ENCODE results near the gene KLHL30. TPM values are rescaled to one million over a fixed set of nuclear protein-coding genes. Genes with fewer than 3 reads are reported as not detected.
A peak's percentile ranks its signal among the peaks of the same experiment; 100 is the strongest.

The KLHL30 gene
- total RNA-seq, 2 experiments from 2014 or later: not detected

DNA sequence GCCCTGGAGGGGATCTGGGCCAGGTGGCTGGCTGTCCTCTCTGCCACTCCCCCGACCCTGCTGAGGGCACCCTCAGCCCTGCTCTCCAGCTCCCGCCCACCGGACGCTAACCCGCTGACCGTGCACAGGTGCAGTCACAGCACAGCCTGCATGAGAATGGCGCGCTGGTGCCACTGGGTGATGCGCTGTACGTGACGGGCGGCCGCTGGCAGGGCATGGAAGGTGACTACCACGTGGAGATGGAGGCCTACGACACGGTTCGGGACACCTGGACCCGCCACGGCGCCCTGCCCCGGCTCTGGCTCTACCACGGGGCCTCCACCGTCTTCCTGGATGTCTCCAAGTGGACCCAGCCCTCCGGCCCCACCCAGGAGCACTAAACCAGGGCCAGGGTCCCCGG is 12.2 kb downstream of the KLHL30 start:
- Mint-ChIP-seq H3K4me3 (no peak overlapping the region), H3K27ac (no peak overlapping the region), H3K27me3 (no peaks in the 10 kb centered on the region), H3K4me1 (no peaks in the 10 kb centered on the region), H3K9me3 (ENCODE audit: low read depth) (peaks cover 4% of the 10 kb centered on the region), H3K36me3 (ENCODE audit: low read depth) (no peaks in the 10 kb centered on the region)
- DNase-seq (no peak), ATAC-seq (no peak)
- CTCF ChIA-PET: no interaction called here
- POLR2A ChIA-PET: no interaction called here
- intact Hi-C loops (cut with DNase I, micrococcal nuclease): no loop called here

DNA sequence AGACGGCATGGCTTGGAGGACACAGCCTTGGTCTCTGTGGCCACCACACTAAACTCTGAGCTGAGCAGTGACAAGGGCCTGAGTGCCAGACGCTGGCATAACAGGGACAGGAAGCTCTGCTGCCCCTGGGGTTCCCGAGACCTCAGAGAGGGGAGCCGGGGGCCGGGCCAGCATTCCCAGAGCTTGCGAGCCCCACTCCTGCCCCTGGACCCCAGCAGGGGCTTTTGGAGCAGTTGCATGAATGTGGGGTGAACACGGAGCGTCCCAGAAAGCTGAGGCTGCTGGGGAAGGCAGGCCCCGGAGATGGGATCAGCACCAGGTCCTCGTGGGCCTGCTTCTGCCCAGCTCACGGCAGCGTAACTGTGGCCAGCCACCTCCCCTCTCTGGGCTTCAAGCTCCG is 12.7 kb downstream of the KLHL30 start:
- peaks cover 4% of the 10 kb centered on the region for H3K9me3 Mint-ChIP-seq (ENCODE audit: low read depth)
- ChIA-PET CTCF (no interaction called here), POLR2A (no interaction called here)
- H3K4me1 Mint-ChIP-seq: no peaks in the 10 kb centered on the region
- ATAC-seq: no peak
- no peaks in the 10 kb centered on the region for H3K36me3 Mint-ChIP-seq (ENCODE audit: low read depth)
- H3K27me3 Mint-ChIP-seq: no peaks in the 10 kb centered on the region
- intact Hi-C loops (cut with DNase I, micrococcal nuclease): no loop called here
- DNase-seq: no peak
- no peak overlapping the region for H3K27ac Mint-ChIP-seq
- H3K4me3 Mint-ChIP-seq: no peak overlapping the region

DNA sequence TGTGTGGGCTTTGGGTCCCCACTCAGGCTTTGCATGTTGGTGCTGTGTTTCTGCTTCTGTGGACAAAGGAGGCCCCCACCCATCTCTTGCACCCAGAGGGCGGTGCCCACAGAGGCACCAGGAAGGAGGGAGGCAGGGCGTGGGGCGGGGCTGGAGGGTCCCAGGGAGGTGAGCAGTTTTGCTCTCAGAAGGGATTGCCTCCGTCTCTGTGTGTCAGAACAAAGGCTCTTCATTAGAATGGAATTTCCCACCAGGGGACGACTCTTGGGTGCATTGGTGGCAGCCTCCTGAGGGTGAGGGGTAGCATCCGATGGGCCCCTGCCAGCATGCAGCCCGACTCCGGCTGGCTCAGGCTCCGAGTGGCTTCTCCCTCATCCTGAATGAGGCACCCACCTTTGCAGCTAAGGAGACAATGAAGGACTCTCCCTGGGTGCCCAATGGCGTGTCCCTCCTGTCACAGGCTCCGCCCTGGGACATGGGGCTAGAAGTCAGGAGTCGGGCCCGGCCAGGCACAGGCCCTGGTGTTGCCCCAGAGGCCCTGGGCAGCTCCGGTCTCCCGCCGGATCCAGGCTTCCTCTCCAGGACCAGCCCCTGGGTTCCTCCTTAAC is 13.3 kb downstream of the KLHL30 start:
- ChIA-PET POLR2A (interaction anchor here (0.7 kb wide), 1 partner anchor 11 kb away, joined by 3 read pairs; no protein-coding TSS in a partner anchor), CTCF (no interaction called here)
- Mint-ChIP-seq H3K36me3 (ENCODE audit: low read depth) (no peaks in the 10 kb centered on the region), H3K27me3 (no peaks in the 10 kb centered on the region), H3K27ac (no peak overlapping the region), H3K4me3 (no peak overlapping the region), H3K9me3 (ENCODE audit: low read depth) (peaks cover 4% of the 10 kb centered on the region), H3K4me1 (no peaks in the 10 kb centered on the region)
- no peak for DNase-seq
- no peak for ATAC-seq
- intact Hi-C loops (cut with DNase I, micrococcal nuclease): no loop called here

DNA sequence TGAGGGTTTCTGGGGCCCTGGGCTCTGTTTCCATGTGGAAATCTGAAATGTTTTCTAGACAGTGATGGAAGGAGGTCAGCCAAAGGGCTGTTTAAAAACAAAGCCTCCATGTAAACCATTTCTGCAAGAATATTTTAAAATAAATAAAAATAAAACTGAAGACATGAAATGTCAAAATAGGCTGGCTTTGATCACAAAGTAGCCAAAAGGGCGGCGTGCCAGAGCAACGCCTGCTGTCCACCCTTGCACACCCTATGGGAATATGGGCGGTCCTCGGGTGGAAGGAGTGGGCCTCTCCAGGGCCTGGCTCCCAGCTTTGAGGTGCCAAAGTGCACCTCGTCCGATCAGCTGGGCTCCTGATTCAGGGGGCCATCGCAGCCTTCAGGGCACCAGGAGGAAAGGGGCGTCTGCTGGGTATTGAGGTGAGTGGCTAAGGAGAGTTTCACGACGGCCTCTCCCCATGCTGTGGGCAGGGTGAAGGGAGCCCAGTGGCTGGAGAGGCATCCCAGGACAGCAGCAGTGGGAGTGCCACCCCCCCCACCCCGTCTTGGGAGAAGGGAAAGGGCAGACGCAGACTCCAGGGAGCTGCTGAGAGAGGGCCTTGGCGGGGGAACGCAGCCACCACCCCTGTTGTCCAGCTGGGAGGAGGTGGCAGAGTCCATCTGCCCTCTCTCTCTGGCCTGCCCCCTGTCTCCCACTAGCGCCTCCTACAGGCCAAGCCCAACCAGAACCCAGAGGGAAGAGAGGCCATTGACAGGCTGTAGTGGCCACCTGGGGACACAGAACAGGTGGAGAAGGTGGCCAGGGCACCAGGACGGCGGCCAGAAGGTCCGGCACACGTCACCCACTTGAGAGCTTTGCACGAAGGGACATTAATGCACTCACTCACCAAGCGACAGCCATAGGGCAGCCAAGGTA is 14.6 kb downstream of the KLHL30 start:
- H3K27me3 Mint-ChIP-seq: no peaks in the 10 kb centered on the region
- no peak overlapping the region for H3K4me3 Mint-ChIP-seq
- POLR2A ChIA-PET: no interaction called here
- DNase-seq: no peak
- ATAC-seq: no peak
- H3K9me3 Mint-ChIP-seq (ENCODE audit: low read depth): peaks cover 4% of the 10 kb centered on the region
- no peaks in the 10 kb centered on the region for H3K4me1 Mint-ChIP-seq
- no peak overlapping the region for H3K27ac Mint-ChIP-seq
- intact Hi-C loops (cut with DNase I, micrococcal nuclease): no loop called here
- H3K36me3 Mint-ChIP-seq (ENCODE audit: low read depth): no peaks in the 10 kb centered on the region
- CTCF ChIA-PET: interaction anchor here (0.5 to 0.6 kb wide), 2 partner anchors 210 to 372 kb away, joined by 3 read pairs; no protein-coding TSS in a partner anchor

DNA sequence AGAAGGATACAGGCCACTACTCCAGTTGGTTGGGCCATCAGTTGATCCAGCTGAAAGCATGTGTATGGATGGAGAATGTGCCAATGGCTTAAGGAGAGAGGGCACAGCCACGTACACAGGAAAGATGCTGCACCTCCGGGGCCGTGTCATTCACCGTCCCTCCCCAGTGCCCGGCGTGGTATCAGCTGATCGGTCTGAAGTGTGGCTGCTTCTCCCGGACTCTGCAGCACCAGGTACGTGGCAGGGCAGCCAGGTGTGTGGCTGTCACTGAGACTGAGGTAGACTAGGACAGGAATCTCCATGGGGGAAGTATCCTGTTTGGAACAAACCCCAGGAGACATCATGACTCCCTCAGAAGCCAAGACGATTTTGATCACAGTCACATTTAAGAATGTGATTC is 16.1 kb downstream of the KLHL30 start:
- ChIA-PET POLR2A (no interaction called here), CTCF (interaction anchor here (0.6 to 0.7 kb wide), 2 partner anchors 52 to 868 kb away, joined by 3 read pairs; no protein-coding TSS in a partner anchor)
- Mint-ChIP-seq H3K27me3 (peaks cover 4% of the 10 kb centered on the region), H3K36me3 (ENCODE audit: low read depth) (no peaks in the 10 kb centered on the region), H3K9me3 (ENCODE audit: low read depth) (peaks cover 4% of the 10 kb centered on the region), H3K4me3 (no peak overlapping the region), H3K27ac (no peak overlapping the region), H3K4me1 (peaks cover 4% of the 10 kb centered on the region)
- ATAC-seq: no peak
- no peak for DNase-seq
- intact Hi-C loops (cut with DNase I, micrococcal nuclease): no loop called here

DNA sequence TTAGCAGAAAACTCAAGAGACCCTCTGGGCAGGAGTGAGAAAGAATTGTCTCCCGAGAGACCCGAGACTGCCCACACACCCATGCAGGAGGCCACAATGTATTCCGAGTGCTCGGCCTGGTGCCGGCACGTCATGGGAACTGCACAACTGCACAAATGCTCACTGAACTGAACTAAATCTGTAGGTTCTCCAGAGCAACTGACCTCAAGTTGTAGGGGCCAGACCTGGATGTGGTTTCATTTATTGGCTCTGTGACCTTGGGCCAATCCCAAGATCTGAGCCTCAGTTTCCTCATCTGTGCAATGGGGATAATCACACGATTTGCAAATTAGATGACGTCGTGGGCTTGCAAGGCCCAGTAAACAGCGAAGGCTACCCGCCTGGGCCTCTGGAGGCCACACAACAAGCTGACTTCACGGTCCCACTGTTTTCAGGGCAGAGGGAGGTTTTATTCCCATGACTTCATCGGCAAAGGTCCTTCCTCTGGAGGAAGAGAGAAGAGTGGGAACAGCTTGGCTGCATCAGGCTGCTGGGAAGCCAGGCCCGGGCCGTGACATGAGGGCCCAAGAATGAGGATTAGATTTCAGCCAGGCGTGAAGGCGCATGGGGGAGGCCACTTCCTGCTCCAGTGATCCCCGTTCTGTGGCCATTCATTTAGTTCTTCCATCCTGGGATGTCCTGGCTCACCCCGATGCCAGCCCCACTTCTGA is 16.7 kb downstream of the KLHL30 start:
- no peak for ATAC-seq
- Mint-ChIP-seq H3K27ac (no peak overlapping the region), H3K27me3 (peaks cover 5% of the 10 kb centered on the region), H3K9me3 (ENCODE audit: low read depth) (peaks cover 4% of the 10 kb centered on the region), H3K4me3 (no peak overlapping the region), H3K36me3 (ENCODE audit: low read depth) (no peaks in the 10 kb centered on the region), H3K4me1 (peaks cover 5% of the 10 kb centered on the region)
- CTCF ChIA-PET: interaction anchor here (0.6 to 0.7 kb wide), 2 partner anchors 53 to 867 kb away, joined by 3 read pairs; no protein-coding TSS in a partner anchor
- no peak for DNase-seq
- POLR2A ChIA-PET: no interaction called here
- intact Hi-C loops (cut with DNase I, micrococcal nuclease): no loop called here

DNA sequence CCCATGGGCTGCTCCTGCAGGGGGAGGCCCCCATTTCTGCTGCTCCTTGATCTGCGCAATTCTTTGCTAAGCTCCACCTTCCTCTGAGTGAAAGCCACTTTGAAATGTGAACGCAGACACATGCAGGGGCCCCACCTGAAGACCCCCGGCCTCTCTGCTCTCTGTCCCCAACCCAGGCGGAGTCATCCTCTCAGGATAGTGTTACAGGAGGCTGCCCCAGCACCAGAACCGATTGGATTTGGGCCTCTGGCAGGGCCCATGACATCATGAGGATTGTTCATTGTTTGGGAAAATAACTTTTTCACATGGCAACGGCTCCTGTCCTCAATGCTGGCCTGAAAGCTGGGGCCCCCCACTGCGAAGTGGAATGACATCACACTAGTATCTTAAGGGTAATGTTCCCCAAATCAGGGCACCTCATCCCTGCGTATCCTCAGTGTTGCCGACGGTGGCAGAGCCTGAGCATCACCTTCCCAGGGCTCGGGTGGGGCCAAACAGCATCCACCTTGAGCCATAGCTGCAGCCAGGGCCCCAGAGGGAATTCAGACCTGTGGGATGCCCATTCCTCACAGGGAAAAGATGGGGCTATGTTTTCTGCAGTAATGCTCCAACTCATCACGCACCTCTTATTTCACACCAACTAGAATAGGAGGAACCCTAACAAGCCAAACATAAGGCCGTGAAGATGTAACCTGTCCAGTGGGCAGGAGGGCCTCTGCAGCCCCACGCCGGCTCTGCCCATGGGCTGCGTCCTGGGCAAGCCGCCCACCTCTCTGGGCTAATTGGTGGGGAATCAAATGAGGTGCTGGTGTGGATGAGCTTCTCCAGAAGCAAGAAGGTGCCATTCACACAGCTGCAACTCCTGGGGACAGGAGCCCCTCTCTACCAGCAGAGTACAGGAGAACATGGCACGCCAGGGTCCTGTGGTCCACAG is 17.6 kb downstream of the KLHL30 start:
- ATAC-seq: no peak
- no peak overlapping the region for H3K4me3 Mint-ChIP-seq
- intact Hi-C loops (cut with DNase I, micrococcal nuclease): no loop called here
- H3K27ac Mint-ChIP-seq: no peak overlapping the region
- peaks cover 5% of the 10 kb centered on the region for H3K4me1 Mint-ChIP-seq
- no peak for DNase-seq
- CTCF ChIA-PET: interaction anchor here (0.6 kb wide), 1 partner anchor 93 kb away, joined by 3 read pairs; no protein-coding TSS in a partner anchor
- H3K27me3 Mint-ChIP-seq: peaks cover 11% of the 10 kb centered on the region
- peaks cover 4% of the 10 kb centered on the region for H3K9me3 Mint-ChIP-seq (ENCODE audit: low read depth)
- POLR2A ChIA-PET: no interaction called here
- no peaks in the 10 kb centered on the region for H3K36me3 Mint-ChIP-seq (ENCODE audit: low read depth)

DNA sequence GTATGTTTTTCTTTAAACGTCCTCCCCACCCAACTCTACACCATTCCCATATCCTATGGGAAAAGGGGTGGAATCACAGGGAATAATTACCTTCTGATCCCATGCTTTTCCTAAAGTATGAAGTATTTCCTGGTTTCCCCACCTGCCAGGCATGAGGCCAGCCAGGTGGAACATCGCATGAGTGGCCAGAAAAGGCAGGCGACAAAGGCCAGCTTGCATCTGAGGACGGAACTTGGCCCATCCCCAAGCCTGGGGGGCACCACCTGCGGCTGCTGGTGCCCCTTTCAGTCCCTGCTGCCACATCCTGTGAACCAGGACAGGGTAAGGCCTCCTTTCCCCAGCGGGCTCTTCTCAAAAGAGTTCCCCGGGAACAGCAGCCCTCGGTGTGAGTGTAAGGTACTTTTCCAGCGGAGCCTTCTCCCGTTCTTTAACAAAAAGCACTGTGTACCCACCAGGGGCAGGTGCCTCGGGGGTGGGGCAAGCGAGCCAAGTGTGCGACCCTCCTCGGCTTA is 19.1 kb downstream of the KLHL30 start:
- Mint-ChIP-seq H3K9me3 (ENCODE audit: low read depth) (peaks cover 4% of the 10 kb centered on the region), H3K4me1 (peaks cover 5% of the 10 kb centered on the region), H3K27ac (no peak overlapping the region), H3K27me3 (peaks cover 12% of the 10 kb centered on the region), H3K4me3 (no peak overlapping the region), H3K36me3 (ENCODE audit: low read depth) (no peaks in the 10 kb centered on the region)
- intact Hi-C loops (cut with DNase I, micrococcal nuclease): loop anchor here in 1 of 2 experiments (1.0 kb wide), 1 partner anchor 46 kb away; the partner anchor contains the start of gene ILKAP
- CTCF ChIA-PET: interaction anchor here (0.7 kb wide), 1 partner anchor 81 kb away, joined by 3 read pairs; no protein-coding TSS in a partner anchor
- DNase-seq (no peak), ATAC-seq (no peak)
- POLR2A ChIA-PET: no interaction called here

DNA sequence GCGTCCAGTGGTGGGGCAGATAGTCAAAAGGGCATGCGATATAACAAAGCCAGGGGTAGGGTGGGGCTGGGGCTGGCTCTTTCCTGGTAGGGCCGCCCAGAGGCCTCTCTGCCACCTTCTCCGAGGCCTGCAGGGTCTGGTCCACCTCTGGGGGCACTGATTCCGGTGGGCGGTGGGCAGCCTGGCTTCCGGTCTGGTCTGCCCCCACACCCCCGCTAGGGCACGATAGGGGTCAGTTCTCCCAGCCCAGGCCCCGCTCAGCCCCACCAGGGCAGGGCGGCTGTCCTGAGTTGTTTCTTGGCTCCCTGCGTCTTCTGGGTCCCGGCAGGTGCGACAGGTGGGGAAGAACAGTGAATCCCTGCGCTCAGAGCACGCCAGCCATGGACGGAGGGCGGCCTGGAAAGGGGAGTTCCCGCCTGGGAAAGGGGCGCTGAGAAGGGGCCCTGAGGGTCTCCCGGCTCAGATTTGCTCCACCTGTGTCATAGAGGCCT is 19.6 kb downstream of the KLHL30 start:
- Mint-ChIP-seq H3K9me3 (ENCODE audit: low read depth) (peaks cover 4% of the 10 kb centered on the region), H3K27me3 (peaks cover 12% of the 10 kb centered on the region), H3K36me3 (ENCODE audit: low read depth) (no peaks in the 10 kb centered on the region), H3K27ac (no peak overlapping the region), H3K4me1 (peaks cover 5% of the 10 kb centered on the region), H3K4me3 (no peak overlapping the region)
- ATAC-seq: no peak
- no peak for DNase-seq
- CTCF ChIA-PET: interaction anchor here (0.7 kb wide), 1 partner anchor 81 kb away, joined by 3 read pairs; no protein-coding TSS in a partner anchor
- intact Hi-C loops (cut with DNase I, micrococcal nuclease): loop anchor here in 1 of 2 experiments (1.0 kb wide), 1 partner anchor 45 kb away; the partner anchor contains the start of gene ILKAP
- POLR2A ChIA-PET: no interaction called here

DNA sequence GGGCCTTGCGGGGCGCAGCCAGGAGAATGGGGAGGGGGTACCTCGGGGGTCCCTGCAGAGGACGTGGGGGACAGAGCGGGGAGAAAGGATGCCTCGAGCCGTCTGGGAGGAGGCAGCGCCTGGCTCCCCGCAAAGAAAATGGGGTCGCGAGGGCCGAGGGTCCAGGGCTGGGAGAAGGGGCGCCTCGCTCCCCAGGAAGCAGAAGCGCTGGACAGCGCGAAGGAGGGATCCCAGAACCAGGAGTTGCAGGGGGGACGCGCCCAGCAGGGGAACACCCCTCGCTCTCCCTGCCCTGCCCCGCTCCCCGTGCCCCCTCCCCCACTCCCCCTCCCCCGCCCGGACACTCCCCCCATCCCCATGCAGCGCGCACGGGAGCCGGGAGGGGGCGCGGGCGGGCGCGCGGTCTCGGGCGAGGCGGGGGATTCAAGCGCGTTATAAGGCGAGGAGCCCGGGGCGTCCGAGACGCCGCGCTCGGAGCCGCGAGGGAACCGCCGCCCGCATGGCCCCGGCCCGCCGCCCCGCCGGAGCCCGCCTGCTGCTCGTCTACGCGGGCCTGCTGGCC is 20.1 kb downstream of the KLHL30 start, which contains the start of gene ERFE:
Gene ERFE, plus strand, starts transcription at position 462 of the 562 bp plus-strand sequence. Its CDS starts 38 bp downstream, at position 500.
- peak within 1 kb of the TSS; percentile 61 for H3K4me3 Mint-ChIP-seq
- ATAC-seq (peak; percentile 88), DNase-seq (peak; percentile 77)
- peaks cover 5% of the 10 kb centered on the region for H3K4me1 Mint-ChIP-seq
- H3K27me3 Mint-ChIP-seq: peaks cover 13% of the 10 kb centered on the region
- no peak within 1 kb of the TSS for H3K27ac Mint-ChIP-seq
- peaks cover 4% of the 10 kb centered on the region for H3K9me3 Mint-ChIP-seq (ENCODE audit: low read depth)
- ChIA-PET CTCF (interaction anchor here (0.7 kb wide), 1 partner anchor 282 kb away, joined by 4 read pairs; no protein-coding TSS in a partner anchor), POLR2A (no interaction called here)
- intact Hi-C loops (cut with DNase I, micrococcal nuclease): loop anchor here in 1 of 2 experiments (1.0 kb wide), 1 partner anchor 45 kb away; the partner anchor contains the start of gene ILKAP
- no peaks in the 10 kb centered on the region for H3K36me3 Mint-ChIP-seq (ENCODE audit: low read depth)

All from activated CD4-positive, alpha-beta T cell treated with anti-CD3 and anti-CD28 coated beads for 36 hours (primary cell).